Osteocyte (in vitro differentiated cells): ENCODE data around the gene PHACTR3. TPM values are rescaled to one million over a fixed set of nuclear protein-coding genes. Genes with fewer than 3 reads are reported as not detected.

Source experiments
- DNase-seq: peaks from one replicate; pipeline ENCODE4 v3.0.0; 2021; ENCODE audit warnings: mixed read lengths; ENCODE audit not compliant: unreplicated experiment; ENCODE audit errors: extremely low spot score
- H3K27ac Mint-ChIP-seq: one replicate; pipeline ENCODE4 v1.8.0; 2021; ENCODE audit warnings: mild to moderate bottlenecking, mixed read lengths; ENCODE audit not compliant: unreplicated experiment
- H3K27me3 Mint-ChIP-seq: one replicate; pipeline ENCODE4 v1.8.0; 2021; ENCODE audit warnings: mixed read lengths; ENCODE audit not compliant: unreplicated experiment
- H3K36me3 Mint-ChIP-seq: one replicate; pipeline ENCODE4 v1.8.0; 2021; ENCODE audit warnings: mixed read lengths; ENCODE audit not compliant: unreplicated experiment
- H3K4me1 Mint-ChIP-seq: one replicate; pipeline ENCODE4 v1.8.0; 2021; ENCODE audit warnings: mixed read lengths; ENCODE audit not compliant: unreplicated experiment
- H3K4me3 Mint-ChIP-seq: one replicate; pipeline ENCODE4 v1.8.0; 2021; ENCODE audit warnings: mild to moderate bottlenecking, moderate library complexity, mixed read lengths; ENCODE audit not compliant: unreplicated experiment
- H3K9me3 Mint-ChIP-seq: one replicate; pipeline ENCODE4 v1.8.0; 2021; ENCODE audit warnings: mixed read lengths; ENCODE audit not compliant: unreplicated experiment
- total RNA-seq: library from RNA; stranded (reverse); gene quantifications from 2 replicates; pipeline ENCODE4 v1.2.1, GENCODE V29; 2021
- TF ChIP-seq, protein P1 (sequence below): fragments of 200-600 bp; sonication (generic); IDR thresholded peaks from 2 replicates; pipeline ENCODE4 v1.5.0; 2021; ENCODE audit warnings: antibody characterized with exemption, mild to moderate bottlenecking, moderate library complexity

Gene PHACTR3
- total RNA-seq, 1 donor from 2014 or later: not detected

- Mint-ChIP-seq H3K27ac (no peak overlapping the region), H3K4me1 (no peaks in the 10 kb centered on the region), H3K4me3 (no peak overlapping the region), H3K9me3 (no peaks in the 10 kb centered on the region), H3K27me3 (no peaks in the 10 kb centered on the region), H3K36me3 (no peaks in the 10 kb centered on the region)
- TF ChIP-seq, protein P1, sequence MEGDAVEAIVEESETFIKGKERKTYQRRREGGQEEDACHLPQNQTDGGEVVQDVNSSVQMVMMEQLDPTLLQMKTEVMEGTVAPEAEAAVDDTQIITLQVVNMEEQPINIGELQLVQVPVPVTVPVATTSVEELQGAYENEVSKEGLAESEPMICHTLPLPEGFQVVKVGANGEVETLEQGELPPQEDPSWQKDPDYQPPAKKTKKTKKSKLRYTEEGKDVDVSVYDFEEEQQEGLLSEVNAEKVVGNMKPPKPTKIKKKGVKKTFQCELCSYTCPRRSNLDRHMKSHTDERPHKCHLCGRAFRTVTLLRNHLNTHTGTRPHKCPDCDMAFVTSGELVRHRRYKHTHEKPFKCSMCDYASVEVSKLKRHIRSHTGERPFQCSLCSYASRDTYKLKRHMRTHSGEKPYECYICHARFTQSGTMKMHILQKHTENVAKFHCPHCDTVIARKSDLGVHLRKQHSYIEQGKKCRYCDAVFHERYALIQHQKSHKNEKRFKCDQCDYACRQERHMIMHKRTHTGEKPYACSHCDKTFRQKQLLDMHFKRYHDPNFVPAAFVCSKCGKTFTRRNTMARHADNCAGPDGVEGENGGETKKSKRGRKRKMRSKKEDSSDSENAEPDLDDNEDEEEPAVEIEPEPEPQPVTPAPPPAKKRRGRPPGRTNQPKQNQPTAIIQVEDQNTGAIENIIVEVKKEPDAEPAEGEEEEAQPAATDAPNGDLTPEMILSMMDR: no peak
- DNase-seq: no peak
Measured at GRCh38 chr20:59748619-59749191, 144.4 kb downstream of the PHACTR3 start.

DNA sequence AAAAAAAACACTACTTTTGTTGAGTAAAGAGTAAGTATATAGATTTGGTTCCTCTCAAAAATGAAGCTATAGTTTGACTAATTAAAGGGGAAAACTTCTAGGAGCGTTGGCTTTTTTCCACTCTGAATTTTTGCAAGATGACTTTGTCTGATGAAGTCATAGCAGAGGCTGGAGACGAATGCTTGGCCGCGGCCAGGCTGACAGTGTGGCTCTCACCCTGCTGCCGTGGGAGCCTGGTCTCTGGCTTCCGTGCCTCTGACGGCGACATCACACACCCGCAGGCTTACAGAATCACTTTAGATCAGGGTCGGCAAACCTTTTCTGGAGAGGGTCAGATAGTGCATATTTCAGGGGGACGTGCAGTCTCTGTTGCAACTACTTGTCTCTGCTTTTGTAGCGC lies 145.0 kb downstream of the PHACTR3 start:
- H3K9me3 Mint-ChIP-seq: no peaks in the 10 kb centered on the region
- TF ChIP-seq, protein P1: no peak
- no peak for DNase-seq
- H3K36me3 Mint-ChIP-seq: no peaks in the 10 kb centered on the region
- no peaks in the 10 kb centered on the region for H3K4me1 Mint-ChIP-seq
- H3K27ac Mint-ChIP-seq: no peak overlapping the region
- H3K4me3 Mint-ChIP-seq: no peak overlapping the region
- no peaks in the 10 kb centered on the region for H3K27me3 Mint-ChIP-seq

GRCh38 chr20:59750209-59750840 lies 146.0 kb downstream of the PHACTR3 start:
- no peak for DNase-seq
- Mint-ChIP-seq H3K4me1 (no peaks in the 10 kb centered on the region), H3K27ac (no peak overlapping the region), H3K4me3 (no peak overlapping the region), H3K9me3 (no peaks in the 10 kb centered on the region), H3K27me3 (no peaks in the 10 kb centered on the region), H3K36me3 (no peaks in the 10 kb centered on the region)
- TF ChIP-seq, protein P1: no peak

GRCh38 chr20:59751075-59751711 lies 146.9 kb downstream of the PHACTR3 start:
- Mint-ChIP-seq H3K4me1 (no peaks in the 10 kb centered on the region), H3K27ac (no peak overlapping the region), H3K9me3 (no peaks in the 10 kb centered on the region), H3K4me3 (no peak overlapping the region), H3K36me3 (no peaks in the 10 kb centered on the region), H3K27me3 (no peaks in the 10 kb centered on the region)
- TF ChIP-seq, protein P1: peak; percentile 48
- DNase-seq: no peak

- no peak for DNase-seq
- H3K27ac Mint-ChIP-seq: no peak overlapping the region
- TF ChIP-seq, protein P1: no peak
- no peaks in the 10 kb centered on the region for H3K9me3 Mint-ChIP-seq
- H3K4me3 Mint-ChIP-seq: no peak overlapping the region
- no peaks in the 10 kb centered on the region for H3K4me1 Mint-ChIP-seq
- H3K27me3 Mint-ChIP-seq: no peaks in the 10 kb centered on the region
- H3K36me3 Mint-ChIP-seq: no peaks in the 10 kb centered on the region
Measured at GRCh38 chr20:59752101-59752586, 147.8 kb downstream of the PHACTR3 start.
